Right lobe of liver (tissue), 4 donors: ENCODE measurements around the gene TEX13D.

ENCODE experiments used
- CTCF ChIP-seq, 4 donors: fragments of 200-600 bp in 3 of 4; fragments of 450-650 bp in 1 of 4; IDR thresholded peaks; one replicate each; pipeline versions ENCODE4 v1.5.1 to v1.8.0; 2016 to 2022; ENCODE audit warnings: antibody characterized with exemption in 4 of 4, mild to moderate bottlenecking in 2 of 4
- POLR2A ChIP-seq: fragments of 450-650 bp; IDR thresholded peaks from one replicate; pipeline ENCODE4 v1.6.1; 2017; ENCODE audit warnings: antibody characterized with exemption, mild to moderate bottlenecking
- donor health status: DM: no; HTN: no; CAD: no.
- donor health status: DM: no; HTN: no; CAD: no.
- donor health status: DM: no; HTN: yes; CAD: no.

- TF ChIP-seq CTCF (IDR thresholded peaks at IDR 0.05): no peak
- no peak for TF ChIP-seq POLR2A
Measured at GRCh38 chrX:124348885-124349453, 16.5 kb downstream of the TEX13D start.
